ENCODE measurements around the gene OR6B1.
"Not testable (repeated sequence)": the region's sequence is repeated elsewhere in the genome, so short reads cannot be mapped to it uniquely, and the experiment has no call there.

The OR6B1 gene

GRCh38 chr7:144049491-144049890 is 49.4 kb downstream of the OR6B1 start:
- Histone ChIP-seq H3K4me2 (ENCODE audit: low read length) (no peak overlapping the region), H4K20me1 (ENCODE audit: control insufficient read depth, insufficient read depth, low read depth, low read length) (no peaks in the 10 kb centered on the region), H3K9me2 (replicated peaks; ENCODE audit: control insufficient read depth, low read length) (no peaks in the 10 kb centered on the region), H3K4me3 (ENCODE audit: low read length) (no peak overlapping the region), H3F3A (ENCODE audit: control insufficient read depth, insufficient read depth) (no peaks in the 10 kb centered on the region), H3K79me2 (ENCODE audit: control insufficient read depth, low read length) (no peaks in the 10 kb centered on the region), H3K4me1 (ENCODE audit: control insufficient read depth, low read length) (no peaks in the 10 kb centered on the region), H3K27ac (ENCODE audit: low read depth, low read length) (no peak overlapping the region), H3K27me3 (ENCODE audit: control insufficient read depth, low read length) (no peaks in the 10 kb centered on the region), H3K9me3 (ENCODE audit: control insufficient read depth, insufficient read depth, low read length) (no peaks in the 10 kb centered on the region), H3K36me3 (ENCODE audit: control insufficient read depth, low read length) (no peaks in the 10 kb centered on the region)
- TF ChIP-seq, protein P1, sequence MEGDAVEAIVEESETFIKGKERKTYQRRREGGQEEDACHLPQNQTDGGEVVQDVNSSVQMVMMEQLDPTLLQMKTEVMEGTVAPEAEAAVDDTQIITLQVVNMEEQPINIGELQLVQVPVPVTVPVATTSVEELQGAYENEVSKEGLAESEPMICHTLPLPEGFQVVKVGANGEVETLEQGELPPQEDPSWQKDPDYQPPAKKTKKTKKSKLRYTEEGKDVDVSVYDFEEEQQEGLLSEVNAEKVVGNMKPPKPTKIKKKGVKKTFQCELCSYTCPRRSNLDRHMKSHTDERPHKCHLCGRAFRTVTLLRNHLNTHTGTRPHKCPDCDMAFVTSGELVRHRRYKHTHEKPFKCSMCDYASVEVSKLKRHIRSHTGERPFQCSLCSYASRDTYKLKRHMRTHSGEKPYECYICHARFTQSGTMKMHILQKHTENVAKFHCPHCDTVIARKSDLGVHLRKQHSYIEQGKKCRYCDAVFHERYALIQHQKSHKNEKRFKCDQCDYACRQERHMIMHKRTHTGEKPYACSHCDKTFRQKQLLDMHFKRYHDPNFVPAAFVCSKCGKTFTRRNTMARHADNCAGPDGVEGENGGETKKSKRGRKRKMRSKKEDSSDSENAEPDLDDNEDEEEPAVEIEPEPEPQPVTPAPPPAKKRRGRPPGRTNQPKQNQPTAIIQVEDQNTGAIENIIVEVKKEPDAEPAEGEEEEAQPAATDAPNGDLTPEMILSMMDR (IDR thresholded peaks at IDR 0.05; ENCODE audit: low read depth, low read length, poor library complexity, severe bottlenecking) = no peak
- TF ChIP-seq EZH2phosphoT487 (IDR thresholded peaks at IDR 0.05; ENCODE audit: borderline replicate concordance, low read length) = no peak

DNA sequence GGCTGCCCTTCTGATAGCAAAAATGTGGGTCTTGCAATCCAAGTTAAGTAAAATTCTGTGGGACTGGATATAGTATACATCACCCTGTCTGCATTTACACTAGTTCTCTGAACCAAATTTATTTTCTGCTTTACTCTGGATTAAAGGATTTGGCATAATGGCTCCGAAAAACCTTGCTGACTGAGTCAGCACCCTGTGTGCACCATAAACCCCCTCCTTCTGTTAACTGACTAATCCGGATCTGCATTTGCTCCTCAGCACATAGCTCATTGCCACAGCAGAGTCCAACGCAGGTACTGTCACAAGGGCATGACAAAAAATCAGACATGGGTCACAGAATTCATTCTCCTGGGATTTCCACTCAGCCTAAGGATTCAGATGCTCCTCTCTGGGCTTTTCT is 50.0 kb downstream of the OR6B1 start:
- no peaks in the 10 kb centered on the region for H3K9me3 ChIP-seq (ENCODE audit: control insufficient read depth, insufficient read depth, low read length)
- no peak overlapping the region for H3K27ac ChIP-seq (ENCODE audit: low read depth, low read length)
- H3K4me3 ChIP-seq (ENCODE audit: low read length) = no peak overlapping the region
- no peaks in the 10 kb centered on the region for H3K4me1 ChIP-seq (ENCODE audit: control insufficient read depth, low read length)
- no peaks in the 10 kb centered on the region for H3K9me2 ChIP-seq (replicated peaks; ENCODE audit: control insufficient read depth, low read length)
- H4K20me1 ChIP-seq (ENCODE audit: control insufficient read depth, insufficient read depth, low read depth, low read length) = no peaks in the 10 kb centered on the region
- no peaks in the 10 kb centered on the region for H3K27me3 ChIP-seq (ENCODE audit: control insufficient read depth, low read length)
- no peaks in the 10 kb centered on the region for H3K36me3 ChIP-seq (ENCODE audit: control insufficient read depth, low read length)
- H3K79me2 ChIP-seq (ENCODE audit: control insufficient read depth, low read length) = no peaks in the 10 kb centered on the region
- no peak overlapping the region for H3K4me2 ChIP-seq (ENCODE audit: low read length)
- TF ChIP-seq, protein P1 (IDR thresholded peaks at IDR 0.05; ENCODE audit: low read depth, low read length, poor library complexity, severe bottlenecking) = no peak
- no peak for TF ChIP-seq EZH2phosphoT487 (IDR thresholded peaks at IDR 0.05; ENCODE audit: borderline replicate concordance, low read length)
- no peaks in the 10 kb centered on the region for H3F3A ChIP-seq (ENCODE audit: control insufficient read depth, insufficient read depth)

DNA sequence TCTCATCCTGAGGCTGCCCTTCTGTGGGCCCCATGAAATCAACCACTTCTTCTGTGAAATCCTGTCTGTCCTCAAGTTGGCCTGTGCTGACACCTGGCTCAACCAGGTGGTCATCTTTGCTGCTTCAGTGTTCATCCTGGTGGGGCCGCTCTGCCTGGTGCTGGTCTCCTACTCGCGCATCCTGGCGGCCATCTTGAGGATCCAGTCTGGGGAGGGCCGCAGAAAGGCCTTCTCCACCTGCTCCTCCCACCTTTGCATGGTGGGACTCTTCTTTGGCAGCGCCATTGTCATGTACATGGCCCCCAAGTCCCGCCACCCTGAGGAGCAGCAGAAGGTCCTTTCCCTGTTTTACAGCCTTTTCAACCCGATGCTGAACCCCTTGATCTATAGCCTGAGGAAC is 50.8 kb downstream of the OR6B1 start:
- not testable (repeated sequence) for H3K4me3 ChIP-seq (ENCODE audit: low read length)

DNA sequence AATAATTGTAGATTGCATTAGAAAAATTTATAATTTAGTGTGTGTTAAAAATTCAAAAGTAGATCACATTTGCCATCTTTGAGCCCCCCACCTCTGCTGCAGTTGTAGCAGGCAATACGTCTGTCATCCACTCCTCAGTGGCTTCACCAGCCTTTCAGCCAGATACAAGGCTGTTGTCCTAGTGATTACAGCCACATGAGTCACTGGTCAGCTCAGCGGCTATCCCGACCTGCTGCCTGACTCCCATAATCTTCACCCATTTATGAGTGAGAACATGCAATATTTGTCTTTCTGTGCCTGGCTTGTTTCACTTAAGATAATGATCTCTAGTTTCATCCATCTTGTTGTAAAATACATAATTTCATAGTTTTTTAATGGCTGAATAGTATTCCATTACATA is 57.8 kb downstream of the OR6B1 start:
- H3K4me2 ChIP-seq (ENCODE audit: low read length) = no peak overlapping the region
- no peaks in the 10 kb centered on the region for H3K36me3 ChIP-seq (ENCODE audit: control insufficient read depth, low read length)
- H3K4me1 ChIP-seq (ENCODE audit: control insufficient read depth, low read length) = no peaks in the 10 kb centered on the region
- no peaks in the 10 kb centered on the region for H3K9me2 ChIP-seq (replicated peaks; ENCODE audit: control insufficient read depth, low read length)
- H3K79me2 ChIP-seq (ENCODE audit: control insufficient read depth, low read length) = no peaks in the 10 kb centered on the region
- no peaks in the 10 kb centered on the region for H3K9me3 ChIP-seq (ENCODE audit: control insufficient read depth, insufficient read depth, low read length)
- TF ChIP-seq, protein P1 (IDR thresholded peaks at IDR 0.05; ENCODE audit: low read depth, low read length, poor library complexity, severe bottlenecking) = no peak
- TF ChIP-seq EZH2phosphoT487 (IDR thresholded peaks at IDR 0.05; ENCODE audit: borderline replicate concordance, low read length) = no peak
- H3K27me3 ChIP-seq (ENCODE audit: control insufficient read depth, low read length) = no peaks in the 10 kb centered on the region
- no peaks in the 10 kb centered on the region for H4K20me1 ChIP-seq (ENCODE audit: control insufficient read depth, insufficient read depth, low read depth, low read length)
- H3K27ac ChIP-seq (ENCODE audit: low read depth, low read length) = no peak overlapping the region
- H3F3A ChIP-seq (ENCODE audit: control insufficient read depth, insufficient read depth) = no peaks in the 10 kb centered on the region
- no peak overlapping the region for H3K4me3 ChIP-seq (ENCODE audit: low read length)

More for the DNA sequence above, 50.8 kb downstream of the OR6B1 start:
- H4K20me1 ChIP-seq (ENCODE audit: control insufficient read depth, insufficient read depth, low read depth, low read length); H3K79me2 ChIP-seq (ENCODE audit: control insufficient read depth, low read length); H3K9me3 ChIP-seq (ENCODE audit: control insufficient read depth, insufficient read depth, low read length); H3F3A ChIP-seq (ENCODE audit: control insufficient read depth, insufficient read depth); H3K36me3 ChIP-seq (ENCODE audit: control insufficient read depth, low read length); H3K27ac ChIP-seq (ENCODE audit: low read depth, low read length); H3K27me3 ChIP-seq (ENCODE audit: control insufficient read depth, low read length); H3K4me2 ChIP-seq (ENCODE audit: low read length); H3K4me1 ChIP-seq (ENCODE audit: control insufficient read depth, low read length); H3K9me2 ChIP-seq (replicated peaks; ENCODE audit: control insufficient read depth, low read length): not testable (repeated sequence)

Measured in DOHH2 (cell line).